A673 (cell line): Measurements from ENCODE around the gene PXDC1. TPM values are rescaled to one million over a fixed set of nuclear protein-coding genes. Genes with fewer than 3 reads are reported as not detected.
"Not testable (repeated sequence)": the region's sequence is repeated elsewhere in the genome, so short reads cannot be mapped to it uniquely, and the experiment has no call there.

Source experiments
- BruUV-seq: library from RNA; stranded (reverse); fragments of 400-500 nt; replicated peaks from 2 replicates; lab custom pipeline; 2021; lab: Mats Ljungman, UMichigan
- CTCF ChIA-PET: fragments of 300-600 bp; sonication (Branson Sonifier 250); formaldehyde crosslinking; loops from one replicate; lab custom pipeline; 2022; ENCODE audit warnings: antibody characterized with exemption; lab: Charles Lee
- POLR2A ChIA-PET: fragments of 300-600 bp; sonication (Branson Sonifier 250); formaldehyde crosslinking; loops from one replicate; lab custom pipeline; 2022; ENCODE audit warnings: antibody characterized with exemption; ENCODE audit not compliant: low non-redundant PET; lab: Charles Lee
- DNase-seq: peaks from one replicate; pipeline ENCODE4 v3.0.0-alpha.2; 2015; ENCODE audit warnings: low spot score
- H3K27ac ChIP-seq: fragments of 200-600 bp; sonication (generic); 2 replicates; pipeline ENCODE4 v1.5.1; 2016; ENCODE audit warnings: mixed run types, low read depth, mild to moderate bottlenecking, mixed read lengths, antibody characterized with exemption, low read length; ENCODE audit not compliant: poor library complexity, severe bottlenecking
- H3K27me3 ChIP-seq: fragments of 200-600 bp; sonication (generic); replicated peaks from 2 replicates; pipeline ENCODE4 v1.6.1; 2017; ENCODE audit warnings: mixed run types, low read depth, mild to moderate bottlenecking, mixed read lengths, antibody characterized with exemption, low read length; ENCODE audit not compliant: insufficient read depth, poor library complexity
- H3K36me3 ChIP-seq: fragments of 200-600 bp; sonication (generic); 2 replicates; pipeline ENCODE4 v1.6.1; 2016; ENCODE audit warnings: mixed run types, mild to moderate bottlenecking, mixed read lengths, antibody characterized with exemption, low read length; ENCODE audit not compliant: insufficient read depth, poor library complexity, severe bottlenecking
- H3K4me1 ChIP-seq: fragments of 200-600 bp; sonication (generic); 2 replicates; pipeline ENCODE4 v1.6.1; 2017; ENCODE audit warnings: mixed run types, mild to moderate bottlenecking, mixed read lengths, antibody characterized with exemption, low read length; ENCODE audit not compliant: insufficient read depth, poor library complexity, severe bottlenecking
- H3K4me3 ChIP-seq: fragments of 200-600 bp; sonication (generic); 2 replicates; pipeline ENCODE4 v1.5.1; 2016; ENCODE audit warnings: low read depth, mixed run types, mild to moderate bottlenecking, mixed read lengths, low read length; ENCODE audit not compliant: poor library complexity, severe bottlenecking
- H3K9me3 ChIP-seq: fragments of 200-600 bp; sonication (generic); 2 replicates; pipeline ENCODE4 v1.6.1; 2016; ENCODE audit warnings: mixed run types, low read depth, mild to moderate bottlenecking, mixed read lengths, antibody characterized with exemption, low read length; ENCODE audit not compliant: poor library complexity, severe bottlenecking
- CTCF ChIP-seq: fragments of 300-800, 200-600 bp; sonication (generic); conservative IDR thresholded peaks from 2 replicates; pipeline ENCODE4 v1.5.1; 2017; ENCODE audit warnings: low read depth, mild to moderate bottlenecking, antibody characterized with exemption, low read length, moderate library complexity, mixed read lengths
- EZH2 ChIP-seq: fragments of 200-600 bp; sonication (generic); IDR thresholded peaks from 2 replicates; pipeline ENCODE4 v1.6.1; 2017; ENCODE audit warnings: borderline replicate concordance, low read depth, mild to moderate bottlenecking, mixed read lengths, antibody characterized with exemption, low read length; ENCODE audit not compliant: poor library complexity, severe bottlenecking
- intact Hi-C: fragments of 100-400 bp; cut with micrococcal nuclease; formaldehyde crosslinking; loops from one replicate; pipeline ENCODE4 v1.10.0; 2022; ENCODE audit not compliant: unreplicated experiment
- total RNA-seq: library from RNA; stranded (reverse); gene quantifications from 2 replicates; pipeline ENCODE4 v1.2.3, GENCODE V29; 2021

Gene PXDC1
- total RNA-seq, 1 experiment from 2014 or later: 5.2 TPM

- intact Hi-C loops: loop anchor here (10.0 kb wide), 1 partner anchor 198 kb away; no protein-coding TSS in a partner anchor
- no peak for TF ChIP-seq EZH2
- TF ChIP-seq CTCF: no peak
- no peaks in the 10 kb centered on the region for H3K9me3 ChIP-seq
- H3K4me1 ChIP-seq: no peaks in the 10 kb centered on the region
- H3K36me3 ChIP-seq: no peaks in the 10 kb centered on the region
- no TSS peak for BruUV-seq
- no peak overlapping the region for H3K4me3 ChIP-seq
- POLR2A ChIA-PET: no interaction called here
- H3K27me3 ChIP-seq: no peaks in the 10 kb centered on the region
- H3K27ac ChIP-seq: no peak overlapping the region
- DNase-seq: no peak
- CTCF ChIA-PET: interaction anchor here (1.2 kb wide), 1 partner anchor 8 kb away, joined by 4 read pairs; no protein-coding TSS in a partner anchor
Observed at GRCh38 chr6:3723251-3723650, 28.3 kb downstream of the PXDC1 start.

- H3K9me3 ChIP-seq: no peaks in the 10 kb centered on the region
- CTCF ChIA-PET: interaction anchor here (1.2 kb wide), 1 partner anchor 9 kb away, joined by 4 read pairs; no protein-coding TSS in a partner anchor
- no TSS peak for BruUV-seq
Observed at GRCh38 chr6:3722785-3723184, 28.7 kb downstream of the PXDC1 start.

GRCh38 chr6:3721810-3722621 is 29.5 kb downstream of the PXDC1 start:
- BruUV-seq: no TSS peak
- Histone ChIP-seq H3K4me3 (no peak overlapping the region), H3K36me3 (no peaks in the 10 kb centered on the region), H3K9me3 (no peaks in the 10 kb centered on the region), H3K27me3 (no peaks in the 10 kb centered on the region), H3K27ac (no peak overlapping the region), H3K4me1 (no peaks in the 10 kb centered on the region)
- POLR2A ChIA-PET: no interaction called here
- DNase-seq: no peak
- intact Hi-C loops: loop anchor here (10.0 kb wide), 1 partner anchor 197 kb away; no protein-coding TSS in a partner anchor
- TF ChIP-seq EZH2: no peak
- TF ChIP-seq CTCF: no peak
- CTCF ChIA-PET: no interaction called here

More at GRCh38 chr6:3722785-3723184, 28.7 kb downstream of the PXDC1 start:
- Histone ChIP-seq H3K27me3 (no peaks in the 10 kb centered on the region), H3K4me3 (no peak overlapping the region), H3K4me1 (no peaks in the 10 kb centered on the region), H3K36me3 (no peaks in the 10 kb centered on the region), H3K27ac (no peak overlapping the region)
- TF ChIP-seq EZH2 (no peak), CTCF (no peak)
- intact Hi-C loops: loop anchor here (10.0 kb wide), 1 partner anchor 198 kb away; no protein-coding TSS in a partner anchor
- POLR2A ChIA-PET: no interaction called here
- DNase-seq: no peak

GRCh38 chr6:3720770-3721169 is 30.7 kb downstream of the PXDC1 start:
- POLR2A ChIA-PET, H3K4me3 ChIP-seq, H3K27me3 ChIP-seq, H3K9me3 ChIP-seq, DNase-seq, H3K36me3 ChIP-seq, H3K4me1 ChIP-seq, CTCF ChIA-PET, H3K27ac ChIP-seq, BruUV-seq: not testable (repeated sequence)
- intact Hi-C loops: loop anchor here (10.0 kb wide), 1 partner anchor 196 kb away; no protein-coding TSS in a partner anchor
